Endodermal cell (in vitro differentiated cells): ENCODE data around the gene RABGAP1L. TPM values are rescaled to one million over a fixed set of nuclear protein-coding genes. Genes with fewer than 3 reads are reported as not detected.

Experiments
- DNase-seq: peaks from one replicate; pipeline ENCODE4 v3.0.0-alpha.2; 2017
- H3K27ac ChIP-seq: 2 replicates; pipeline ENCODE4 v1.5.1; 2013; ENCODE audit warnings: mild to moderate bottlenecking, low read depth, low read length, moderate library complexity
- H3K27me3 ChIP-seq: 2 replicates; pipeline ENCODE4 v1.6.1; 2013; ENCODE audit warnings: mild to moderate bottlenecking, low read length, moderate library complexity; ENCODE audit not compliant: insufficient read depth, control insufficient read depth, poor library complexity, severe bottlenecking
- H3K36me3 ChIP-seq: 2 replicates; pipeline ENCODE4 v1.7.0; 2013; ENCODE audit warnings: mild to moderate bottlenecking, low read length, moderate library complexity; ENCODE audit not compliant: control insufficient read depth, insufficient read depth
- H3K4me1 ChIP-seq: one replicate; pipeline ENCODE4 v1.7.0; 2013; ENCODE audit warnings: low read length; ENCODE audit not compliant: control insufficient read depth, insufficient read depth
- H3K4me3 ChIP-seq: 2 replicates; pipeline ENCODE4 v1.5.1; 2013; ENCODE audit warnings: mild to moderate bottlenecking, low read length, moderate library complexity
- H3K9ac ChIP-seq: 2 replicates; pipeline ENCODE4 v1.6.1; 2013; ENCODE audit warnings: mild to moderate bottlenecking, low read length, moderate library complexity; ENCODE audit not compliant: poor library complexity, severe bottlenecking; ENCODE audit errors: extremely low read depth
- H3K9me3 ChIP-seq: 2 replicates; pipeline ENCODE4 v1.6.1; 2013; ENCODE audit warnings: mild to moderate bottlenecking, low read length, moderate library complexity; ENCODE audit not compliant: control insufficient read depth
- H3K27ac Mint-ChIP-seq: 2 replicates; pipeline ENCODE4 v1.8.0; 2020; ENCODE audit warnings: mixed read lengths
- H3K27me3 Mint-ChIP-seq: 2 replicates; pipeline ENCODE4 v1.8.0; 2021; ENCODE audit warnings: mild to moderate bottlenecking, mixed read lengths; ENCODE audit not compliant: insufficient read depth
- H3K36me3 Mint-ChIP-seq: 2 replicates; pipeline ENCODE4 v1.8.0; 2020; ENCODE audit warnings: low read depth, mixed read lengths
- H3K4me1 Mint-ChIP-seq: 2 replicates; pipeline ENCODE4 v1.8.0; 2020; ENCODE audit warnings: mixed read lengths
- H3K4me3 Mint-ChIP-seq: 2 replicates; pipeline ENCODE4 v1.8.0; 2020; ENCODE audit warnings: mild to moderate bottlenecking, moderate library complexity, mixed read lengths
- H3K9me3 Mint-ChIP-seq: 2 replicates; pipeline ENCODE4 v1.8.0; 2020; ENCODE audit warnings: mild to moderate bottlenecking, mixed read lengths
- CTCF ChIP-seq: fragments of 200-600 bp; sonication (generic); conservative IDR thresholded peaks from 2 replicates; pipeline ENCODE4 v1.5.0; 2021; ENCODE audit warnings: antibody characterized with exemption, mild to moderate bottlenecking
- WGBS, 2 experiments: methylation state at CpG; one replicate each; pipeline versions ENCODE4 v1.1.5 to v1.1.7; 2013; ENCODE audit warnings: missing lambda C conversion rate in 2 of 2, mixed read lengths in 1 of 2; ENCODE audit not compliant: insufficient coverage in 1 of 2, insufficient read length in 1 of 2; 5-methylcytosine and 5-hydroxymethylcytosine counted together
- total RNA-seq, 2 donors: library from RNA; stranded (reverse); fragmentation: NEBNext Ultra II Directional in 1 of 2; extraction: Animal tissue kit (Norgen Biotek cat#: 25700) in 1 of 2; gene quantifications; 2 replicates in 1 of 2; 3 replicates in 1 of 2; pipeline ENCODE4 v1.2.1, GENCODE V29; 2021

RABGAP1L gene
- total RNA-seq, 2 donors from 2014 or later = 32.5 to 36.9 TPM

GRCh38 chr1:174949645-174950044 lies 790.3 kb downstream of the RABGAP1L start:
- no peaks in the 10 kb centered on the region for H3K27me3 ChIP-seq
- Mint-ChIP-seq H3K27me3 (no peaks in the 10 kb centered on the region), H3K36me3 (no peaks in the 10 kb centered on the region), H3K27ac (no peak overlapping the region), H3K4me1 (peaks cover 29% of the 10 kb centered on the region), H3K4me3 (no peak overlapping the region), H3K9me3 (no peaks in the 10 kb centered on the region)
- no peak for DNase-seq
- H3K27ac ChIP-seq = no peak overlapping the region
- H3K4me3 ChIP-seq = no peak overlapping the region
- no peaks in the 10 kb centered on the region for H3K9me3 ChIP-seq
- TF ChIP-seq CTCF = no peak
- H3K9ac ChIP-seq = no peak overlapping the region
- peaks cover 14% of the 10 kb centered on the region for H3K4me1 ChIP-seq
- H3K36me3 ChIP-seq = no peaks in the 10 kb centered on the region

- peaks cover 23% of the 10 kb centered on the region for H3K4me1 Mint-ChIP-seq
- WGBS, 2 experiments = 66 to 77% methylated on average over 6 to 10 of the region's 11 CpGs
Observed at GRCh38 chr1:174953285-174954072, 794.2 kb downstream of the RABGAP1L start.

GRCh38 chr1:174954073-174954460 lies 794.7 kb downstream of the RABGAP1L start:
- H3K4me3 Mint-ChIP-seq = no peak overlapping the region
- H3K9me3 ChIP-seq = no peaks in the 10 kb centered on the region
- no peak overlapping the region for H3K27ac ChIP-seq
- H3K36me3 ChIP-seq = no peaks in the 10 kb centered on the region
- H3K9ac ChIP-seq = peak overlapping the region; percentile 14
- H3K4me1 Mint-ChIP-seq = peaks cover 23% of the 10 kb centered on the region
- no peaks in the 10 kb centered on the region for H3K27me3 ChIP-seq
- no peak for DNase-seq
- no peaks in the 10 kb centered on the region for H3K36me3 Mint-ChIP-seq
- H3K4me1 ChIP-seq = peaks cover 9% of the 10 kb centered on the region
- H3K27me3 Mint-ChIP-seq = no peaks in the 10 kb centered on the region
- H3K27ac Mint-ChIP-seq = no peak overlapping the region
- no peak for TF ChIP-seq CTCF
- H3K4me3 ChIP-seq = no peak overlapping the region
- H3K9me3 Mint-ChIP-seq = no peaks in the 10 kb centered on the region

More at GRCh38 chr1:174953285-174954072, 794.2 kb downstream of the RABGAP1L start:
- Mint-ChIP-seq H3K27me3 (no peaks in the 10 kb centered on the region), H3K9me3 (no peaks in the 10 kb centered on the region), H3K4me3 (no peak overlapping the region), H3K27ac (no peak overlapping the region), H3K36me3 (no peaks in the 10 kb centered on the region)
- Histone ChIP-seq H3K4me3 (no peak overlapping the region), H3K36me3 (no peaks in the 10 kb centered on the region), H3K4me1 (peaks cover 9% of the 10 kb centered on the region), H3K27ac (no peak overlapping the region), H3K9me3 (no peaks in the 10 kb centered on the region), H3K27me3 (no peaks in the 10 kb centered on the region), H3K9ac (peak overlapping the region; percentile 14)
- DNase-seq = no peak
- no peak for TF ChIP-seq CTCF
